HG03064 (cell line): ENCODE data around the gene HLCS.

ENCODE experiments used
- ATAC-seq: cut with Tn5 transposase; IDR thresholded peaks from one replicate; pipeline ENCODE4 v1.9.1; 2021; ENCODE audit warnings: low read depth; ENCODE audit not compliant: unreplicated experiment

HLCS gene

DNA sequence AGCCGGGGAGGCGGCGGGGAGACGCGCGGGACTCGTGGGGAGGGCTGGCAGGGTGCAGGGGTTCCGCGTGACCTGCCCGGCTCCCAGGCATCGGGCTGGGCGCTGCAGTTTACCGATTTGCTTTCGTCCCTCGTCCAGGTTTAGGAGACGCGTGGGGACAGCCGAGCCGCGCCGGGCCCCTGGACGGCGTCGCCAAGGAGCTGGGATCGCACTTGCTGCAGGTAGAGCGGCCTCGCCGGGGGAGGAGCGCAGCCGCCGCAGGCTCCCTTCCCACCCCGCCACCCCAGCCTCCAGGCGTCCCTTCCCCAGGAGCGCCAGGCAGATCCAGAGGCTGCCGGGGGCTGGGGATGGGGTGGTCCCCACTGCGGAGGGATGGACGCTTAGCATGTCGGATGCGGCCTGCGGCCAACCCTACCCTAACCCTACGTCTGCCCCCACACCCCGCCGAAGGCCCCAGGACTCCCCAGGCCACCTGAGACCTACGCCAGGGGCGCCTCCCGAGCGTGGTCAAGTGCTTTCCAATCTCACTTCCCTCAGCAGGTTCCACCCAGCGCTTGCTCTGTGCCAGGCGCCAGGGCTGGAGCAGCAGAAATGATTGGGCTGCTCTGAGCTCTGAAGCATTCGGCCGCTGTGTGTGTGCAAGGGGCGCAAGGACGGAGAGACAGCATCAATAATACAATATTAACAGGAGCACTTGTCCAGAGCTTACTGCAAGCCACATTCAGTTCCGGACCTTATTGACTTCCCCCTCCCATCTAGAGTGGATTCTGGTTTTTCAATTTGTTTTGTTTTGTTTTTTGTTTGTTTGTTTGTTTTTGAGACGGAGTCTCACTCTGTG lies 257.2 kb downstream of the HLCS start:
- ATAC-seq = no peak

DNA sequence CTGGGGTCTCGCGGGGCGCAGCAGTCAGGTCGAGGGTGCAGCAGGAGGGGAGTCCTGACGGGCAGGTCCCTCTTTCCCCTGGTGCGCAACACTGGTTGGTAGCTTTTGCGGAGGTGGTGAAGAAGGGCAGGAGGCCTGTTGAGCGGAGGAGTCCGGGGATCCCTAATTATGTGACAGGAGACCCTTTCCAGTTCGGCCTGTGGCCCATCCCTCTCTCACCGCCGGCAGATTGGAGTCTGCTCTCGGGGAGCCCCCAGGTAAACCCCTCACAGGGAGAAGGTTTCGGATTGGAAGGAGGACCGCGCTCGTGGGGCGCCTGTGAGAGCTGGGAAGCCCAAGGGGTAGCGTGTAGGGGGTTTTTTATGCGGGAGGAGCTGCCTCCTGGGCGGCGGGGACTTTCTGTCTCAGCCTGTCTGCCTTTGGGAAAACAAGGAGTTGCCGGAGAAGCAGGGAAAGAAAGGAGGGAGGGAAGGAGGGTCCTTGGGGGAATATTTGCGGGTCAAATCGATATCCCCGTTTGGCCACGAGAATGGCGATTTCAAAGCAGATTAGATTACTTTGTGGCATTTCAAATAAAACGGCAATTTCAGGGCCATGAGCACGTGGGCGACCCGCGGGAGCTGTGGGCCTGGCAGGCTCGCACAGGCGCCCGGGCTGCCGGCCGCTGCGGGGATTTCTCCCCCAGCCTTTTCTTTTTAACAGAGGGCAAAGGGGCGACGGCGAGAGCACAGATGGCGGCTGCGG lies 258.0 kb downstream of the HLCS start:
- no peak for ATAC-seq

DNA sequence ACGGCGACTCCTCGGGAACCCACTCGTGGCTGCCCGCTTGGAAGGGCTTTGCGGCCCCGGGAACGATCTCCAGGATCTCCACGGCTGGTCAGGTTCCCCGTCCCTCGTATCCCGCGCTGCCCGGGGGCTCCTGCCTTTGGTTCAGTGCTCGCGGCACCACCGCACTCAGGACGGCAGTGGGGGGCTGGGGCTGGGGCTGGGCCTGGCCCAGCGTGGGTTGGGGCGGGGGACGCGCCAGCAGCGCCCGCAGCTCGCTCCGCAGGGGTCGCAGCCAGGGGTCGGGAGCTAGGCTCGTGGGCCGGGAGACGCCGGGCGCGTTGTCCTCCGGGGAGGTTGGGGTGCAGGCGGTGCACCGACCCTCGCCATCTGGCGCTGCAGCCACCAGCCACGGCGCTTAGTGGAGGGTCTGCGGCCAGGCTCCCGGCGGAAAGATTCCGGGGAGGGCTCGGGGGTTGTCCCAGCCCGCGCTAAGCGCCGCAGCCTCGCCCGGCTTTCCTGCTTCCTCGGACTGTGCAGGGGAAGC lies 258.6 kb downstream of the HLCS start:
- ATAC-seq = no peak

DNA sequence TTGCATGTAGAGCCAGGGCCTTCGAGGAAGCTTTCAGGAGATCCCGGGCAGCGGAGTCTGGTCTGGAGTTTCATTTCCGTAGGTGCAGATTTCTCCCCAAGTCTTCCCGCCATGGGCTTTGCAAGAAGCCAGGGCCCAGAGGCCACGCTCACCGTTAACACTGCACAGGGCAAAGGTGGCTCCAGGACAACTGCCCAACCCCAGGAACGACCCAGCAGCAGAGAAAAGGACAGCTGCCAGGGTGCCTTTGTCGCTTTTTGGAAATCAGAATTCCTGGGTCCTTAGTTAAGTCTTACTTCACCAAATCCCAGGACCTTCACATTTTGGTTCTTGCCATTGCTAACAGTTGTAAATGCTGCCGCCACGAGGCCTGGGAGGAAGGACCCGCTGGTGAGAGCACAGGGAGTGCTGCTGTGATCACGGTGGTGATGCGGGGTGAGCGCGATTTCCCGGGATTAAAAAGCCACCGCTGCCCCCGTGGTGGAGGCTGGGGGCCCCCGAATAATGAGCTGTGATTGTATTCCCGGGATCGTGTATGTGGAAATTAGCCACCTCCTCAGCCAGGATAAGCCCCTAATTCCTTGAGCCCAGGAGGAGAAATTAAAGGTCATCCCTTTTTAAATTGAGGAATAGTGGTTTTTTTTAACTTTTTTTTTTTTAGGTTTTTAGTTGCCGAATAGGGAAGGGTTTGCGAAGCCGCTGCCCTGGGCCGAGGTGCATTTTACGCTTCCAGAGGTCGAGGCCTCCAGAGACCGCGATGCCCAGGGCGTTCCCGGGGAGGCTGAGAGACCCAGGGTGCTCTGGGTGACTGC lies 259.3 kb downstream of the HLCS start:
- no peak for ATAC-seq

DNA sequence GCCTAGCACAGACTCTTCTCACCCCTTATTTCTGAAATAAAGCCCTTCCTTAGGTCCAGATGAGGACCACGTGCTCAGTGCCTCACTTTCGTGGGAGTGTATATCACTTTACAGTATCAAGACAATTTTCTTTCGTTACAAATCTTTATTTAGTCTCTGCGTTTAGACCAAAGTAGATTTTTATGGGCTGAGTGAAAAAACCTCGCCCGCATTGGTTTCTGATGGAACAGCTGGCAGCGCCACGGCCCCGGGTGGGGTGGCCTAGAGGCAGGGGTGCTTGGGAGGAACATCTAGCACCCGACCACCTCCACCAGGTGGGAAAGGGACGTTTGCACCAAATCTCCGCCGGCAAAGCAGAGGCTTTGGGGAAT lies 260.0 kb downstream of the HLCS start:
- no peak for ATAC-seq

DNA sequence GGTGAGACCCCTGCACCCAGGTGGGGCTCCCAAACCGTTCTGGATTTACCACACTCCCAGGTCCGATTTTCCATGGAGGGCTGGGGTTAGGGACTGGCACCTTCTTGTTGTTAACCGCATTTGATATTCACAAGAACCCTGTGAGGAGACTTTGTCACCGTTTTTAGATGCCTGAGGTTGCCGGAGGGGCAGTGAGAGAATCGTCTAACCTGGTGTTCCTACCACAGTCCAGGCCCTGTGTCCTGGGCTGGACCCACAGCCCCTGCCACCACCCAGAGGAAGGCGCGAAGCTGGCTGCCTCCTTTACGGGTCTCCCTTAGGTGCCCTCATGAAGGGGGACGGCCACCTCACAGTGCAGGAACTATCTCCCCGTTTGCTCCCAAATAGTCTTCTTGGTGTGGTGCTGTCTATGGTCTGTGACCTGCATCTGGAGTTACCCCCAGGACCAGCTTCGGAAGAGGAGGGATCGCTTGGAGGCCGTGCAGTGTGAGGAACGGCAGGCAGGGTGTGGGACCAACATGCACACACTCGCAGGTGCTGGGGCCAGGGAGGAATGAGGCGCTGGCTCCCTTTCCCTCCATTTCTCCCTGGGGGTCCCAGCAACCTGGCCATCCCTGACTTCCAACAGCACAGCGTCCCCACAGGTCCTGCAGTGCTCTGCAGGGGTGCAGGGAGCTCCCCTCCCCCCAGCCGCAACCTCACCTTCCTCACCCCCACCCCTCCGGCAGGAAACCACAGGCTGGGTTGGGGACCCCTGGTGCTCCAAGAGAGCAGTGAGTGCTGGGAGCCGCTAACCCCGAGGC lies 260.6 kb downstream of the HLCS start:
- no peak for ATAC-seq

DNA sequence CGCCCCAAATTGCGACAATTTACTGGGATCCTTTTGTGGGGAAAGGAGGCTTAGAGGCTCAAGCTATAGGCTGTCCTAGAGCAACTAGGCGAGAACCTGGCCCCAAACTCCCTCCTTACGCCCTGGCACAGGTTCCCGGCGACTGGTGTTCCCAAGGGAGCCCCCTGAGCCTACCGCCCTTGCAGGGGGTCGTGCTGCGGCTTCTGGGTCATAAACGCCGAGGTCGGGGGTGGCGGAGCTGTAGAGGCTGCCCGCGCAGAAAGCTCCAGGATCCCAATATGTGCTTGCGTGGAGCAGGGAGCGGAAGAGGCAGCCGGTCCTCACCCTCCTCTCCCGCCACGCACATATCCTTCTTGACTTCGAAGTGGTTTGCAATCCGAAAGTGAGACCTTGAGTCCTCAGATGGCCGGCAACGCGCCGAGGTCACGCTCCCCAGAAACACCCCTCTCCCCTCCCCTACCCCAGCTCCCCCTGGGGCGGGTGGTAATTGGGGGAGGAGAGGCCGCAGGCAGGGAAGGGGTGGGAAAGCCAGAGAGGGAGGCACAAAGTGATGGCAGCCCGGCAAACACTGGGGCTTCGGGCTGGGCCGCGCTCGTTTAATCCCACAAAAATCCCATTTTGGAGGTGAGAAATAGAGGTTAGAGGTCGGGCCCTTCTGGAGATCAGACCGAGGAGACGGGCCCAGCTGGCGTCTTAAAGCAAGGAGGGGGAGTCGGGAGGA lies 261.4 kb downstream of the HLCS start:
- ATAC-seq = no peak

DNA sequence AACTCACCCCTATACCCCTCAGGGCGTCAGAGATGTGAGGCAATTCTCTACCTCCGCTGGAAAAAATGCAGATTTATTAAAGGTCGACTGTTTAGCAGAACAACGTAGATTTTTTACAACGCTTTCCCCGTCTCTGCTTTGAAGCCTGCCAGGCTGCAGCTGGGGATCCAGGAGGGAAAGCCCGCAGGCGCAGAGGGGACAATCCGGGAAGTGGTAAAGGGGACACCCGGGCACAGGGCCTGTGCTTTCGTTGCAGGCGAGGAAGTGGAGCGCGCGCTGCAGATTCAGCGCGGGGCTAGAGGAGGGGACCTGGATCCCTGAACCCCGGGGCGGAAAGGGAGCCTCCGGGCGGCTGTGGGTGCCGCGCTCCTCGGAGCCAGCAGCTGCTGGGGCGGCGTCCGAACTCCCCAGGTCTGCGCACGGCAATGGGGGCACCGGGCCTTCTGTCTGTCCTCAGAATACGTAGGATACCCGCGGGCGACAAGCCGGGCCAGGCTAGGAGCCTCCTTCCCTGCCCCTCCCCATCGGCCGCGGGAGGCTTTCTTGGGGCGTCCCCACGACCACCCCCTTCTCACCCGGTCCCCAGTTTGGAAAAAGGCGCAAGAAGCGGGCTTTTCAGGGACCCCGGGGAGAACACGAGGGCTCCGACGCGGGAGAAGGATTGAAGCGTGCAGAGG lies 262.1 kb downstream of the HLCS start:
- ATAC-seq = no peak

DNA sequence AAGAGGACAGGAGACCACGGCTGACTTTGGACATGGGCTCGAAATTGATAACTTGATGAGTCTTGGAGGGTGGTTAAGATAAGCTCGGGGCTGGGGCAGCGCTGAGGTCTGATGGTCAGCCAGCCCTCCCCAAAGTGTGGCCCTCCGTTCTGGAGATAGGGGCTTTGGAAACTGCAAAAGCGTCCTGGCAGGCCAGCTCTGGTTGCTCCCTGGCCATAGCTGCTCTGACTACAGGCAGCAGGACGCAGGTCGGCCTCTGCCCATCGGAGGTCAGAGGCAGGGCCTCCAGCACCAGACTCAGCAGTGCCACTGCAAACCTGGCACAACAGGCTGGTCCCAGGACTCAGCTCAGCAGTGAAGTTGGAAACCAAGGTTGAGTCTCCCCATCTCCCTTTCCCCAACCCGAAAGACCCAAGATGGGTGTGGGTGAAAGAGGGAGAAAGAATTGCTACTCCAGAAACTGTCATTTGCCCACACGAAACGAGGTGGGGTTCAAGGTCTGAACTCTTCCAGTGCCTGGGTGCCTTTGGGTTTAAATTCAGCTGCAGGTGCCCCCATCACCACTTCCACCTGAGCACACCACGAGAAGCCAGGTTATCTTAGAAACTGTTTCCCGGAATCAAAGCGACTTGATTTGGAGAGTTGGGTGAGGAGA lies 262.7 kb downstream of the HLCS start:
- ATAC-seq = no peak

DNA sequence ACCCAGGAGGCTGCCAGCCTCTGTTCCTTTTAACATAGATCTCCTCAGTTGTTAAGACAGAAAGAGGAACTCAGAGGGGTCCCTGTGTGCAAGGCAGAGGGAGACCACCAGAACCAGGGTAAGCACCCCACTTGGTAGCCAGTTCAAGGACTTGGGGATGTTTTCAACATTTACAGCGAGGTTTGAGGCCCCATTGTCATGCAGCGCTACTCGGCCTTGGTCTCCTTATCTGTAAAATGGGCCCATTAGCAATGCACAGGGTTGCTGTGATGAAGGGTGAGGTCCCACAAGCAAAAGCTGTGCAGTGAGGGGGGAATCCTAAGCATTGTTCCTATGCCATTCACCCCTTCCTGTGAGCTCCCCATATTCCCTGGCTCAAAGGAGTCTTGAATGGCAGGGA lies 263.3 kb downstream of the HLCS start:
- no peak for ATAC-seq

DNA sequence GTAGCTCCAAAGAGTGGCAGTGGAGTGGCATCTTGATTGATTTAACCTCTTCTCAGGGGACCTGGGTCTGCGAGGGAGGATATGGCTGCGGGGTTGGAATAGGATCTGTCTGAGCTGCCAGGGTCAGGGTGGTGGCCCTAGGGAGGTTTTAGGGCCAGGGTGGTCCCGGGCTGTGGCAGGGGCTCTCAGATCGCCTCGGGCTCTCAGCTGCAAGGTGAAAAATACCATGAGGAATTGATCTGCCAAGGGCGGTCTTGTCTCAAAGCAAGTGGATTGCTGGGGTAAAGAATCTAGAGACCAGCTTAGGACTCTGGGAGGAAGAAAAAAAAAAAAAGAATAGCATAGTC lies 263.9 kb downstream of the HLCS start:
- no peak for ATAC-seq

DNA sequence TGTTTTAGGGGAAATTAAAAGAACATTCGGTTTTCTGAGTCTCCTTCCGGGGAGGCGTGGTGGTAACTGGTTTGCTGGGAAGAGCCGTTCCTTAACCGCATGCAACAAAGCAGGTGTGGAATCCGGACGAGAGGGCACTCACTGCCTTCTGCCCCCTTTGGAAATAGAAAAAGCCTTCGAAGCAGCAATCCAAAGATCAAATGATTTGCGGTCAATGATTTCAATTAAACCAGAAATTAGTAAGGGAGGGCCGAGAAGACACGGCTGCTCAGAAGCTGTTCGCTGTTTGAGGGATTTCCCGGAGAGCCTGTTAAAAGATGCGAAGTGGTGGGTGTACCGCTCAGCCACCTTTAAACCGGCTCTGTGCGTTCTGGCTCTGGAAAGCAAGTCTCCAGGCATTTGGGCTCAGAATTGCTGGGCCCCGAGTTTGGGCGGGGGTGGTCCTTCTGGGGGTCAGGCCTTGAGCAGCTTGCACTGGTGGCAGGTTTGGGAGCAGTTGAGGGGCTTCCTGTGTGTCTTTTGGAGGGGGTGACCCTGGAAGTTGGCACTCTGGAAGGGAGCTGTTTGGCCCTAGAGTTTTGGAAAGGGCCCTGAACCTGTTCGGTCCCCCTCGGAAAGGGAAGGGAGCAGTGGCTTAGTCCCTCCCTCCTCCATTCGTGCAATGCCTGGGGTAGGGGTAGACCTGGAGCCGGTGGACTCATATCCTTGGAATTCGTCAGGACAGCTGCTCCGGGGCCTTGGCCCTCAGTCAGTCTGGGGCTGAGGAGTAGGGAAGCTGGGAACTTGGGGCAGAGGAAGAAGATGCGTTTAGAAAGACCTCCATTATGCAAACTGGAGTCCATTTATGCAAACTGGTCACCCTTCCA lies 264.5 kb downstream of the HLCS start:
- no peak for ATAC-seq

DNA sequence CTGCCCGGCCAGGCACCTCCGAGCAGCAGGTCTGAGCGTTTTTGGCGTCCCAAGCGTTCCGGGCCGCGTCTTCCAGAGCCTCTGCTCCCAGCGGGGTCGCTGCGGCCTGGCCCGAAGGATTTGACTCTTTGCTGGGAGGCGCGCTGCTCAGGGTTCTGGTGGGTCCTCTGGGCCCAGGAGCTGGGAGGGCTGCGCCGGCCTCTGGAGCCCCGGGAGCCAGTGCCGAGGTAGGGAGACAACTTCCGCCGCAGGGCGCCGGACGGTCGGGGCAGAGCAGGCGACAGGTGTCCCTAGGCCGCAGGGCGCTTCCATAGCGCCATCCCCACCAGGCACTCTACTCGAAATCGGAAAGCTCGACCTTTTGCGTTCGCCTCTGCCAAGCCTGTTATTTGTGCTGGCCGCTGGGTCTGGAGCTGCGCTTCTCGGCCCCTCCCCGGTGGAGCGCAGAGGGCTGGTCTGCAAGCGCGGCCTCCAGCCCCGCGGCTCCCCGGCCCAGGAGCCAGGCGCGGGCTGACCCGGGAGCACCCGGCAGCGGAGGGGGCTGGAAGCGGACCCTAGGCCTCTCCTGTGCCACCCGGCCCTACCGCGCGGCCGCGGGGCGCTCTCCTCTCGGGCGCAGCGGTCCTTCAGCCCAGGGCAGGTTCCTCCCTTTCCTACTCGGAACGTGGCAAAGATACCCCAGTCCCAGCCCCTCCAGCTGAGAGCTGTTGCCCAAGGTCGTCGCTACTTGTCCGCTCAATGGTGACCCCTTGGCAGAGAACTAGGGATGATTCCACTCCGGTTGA lies 265.3 kb downstream of the HLCS start:
- no peak for ATAC-seq
